ENCODE results near the gene ZDHHC6. TPM values are rescaled to one million over a fixed set of nuclear protein-coding genes. Genes with fewer than 3 reads are reported as not detected.

Gene ZDHHC6
- total RNA-seq, 1 experiment from 2014 or later, result 88.5 TPM

DNA sequence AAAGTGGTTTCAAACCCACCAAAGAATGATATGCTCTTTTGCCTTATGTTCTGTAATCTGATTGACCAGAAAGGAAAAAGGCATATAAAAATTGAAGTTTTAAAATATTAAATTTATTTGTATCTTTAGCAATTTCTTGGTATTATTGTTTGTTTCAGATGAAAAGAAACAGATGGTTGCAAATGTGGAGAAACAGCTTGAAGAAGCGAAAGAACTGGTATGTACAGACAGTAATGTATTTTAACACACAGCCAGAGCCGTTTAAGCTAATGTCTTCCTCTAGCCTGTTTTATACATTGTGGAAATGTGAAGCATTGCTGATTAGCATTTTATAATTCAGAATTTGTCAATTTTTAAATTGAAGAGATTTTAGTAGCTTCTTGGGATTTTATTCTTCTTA is 13.7 kb upstream of the ZDHHC6 start:
- Histone ChIP-seq H4K20me1 (ENCODE audit: insufficient read depth) (no peaks in the 10 kb centered on the region), H3K27me3 (ENCODE audit: insufficient read depth, low read length) (no peaks in the 10 kb centered on the region), H3K4me3 (replicated peaks in 1 of 2; ENCODE audit: low read depth in 1 of 2, low read length in 2 of 2) (no peak overlapping the region), H3K4me1 (ENCODE audit: control insufficient read depth in 1 of 2, insufficient read depth in 2 of 2, low read length in 2 of 2) (peaks cover 0 to 24% of the 10 kb centered on the region in 2 experiments; a peak in 2 of 4 replicates), H3K4me2 (ENCODE audit: low read length) (no peak overlapping the region), H3K9ac (ENCODE audit: low read length) (no peak overlapping the region), H3K79me2 (ENCODE audit: insufficient read depth, low read length) (peaks cover 63% of the 10 kb centered on the region), H2AFZ (ENCODE audit: low read depth, low read length, poor library complexity, severe bottlenecking) (no peak overlapping the region), H3K36me3 (ENCODE audit: control insufficient read depth in 1 of 2, insufficient read depth in 2 of 2, low read length in 2 of 2) (peaks cover 11 to 23% of the 10 kb centered on the region in 2 experiments), H3K9me3 (ENCODE audit: control insufficient read depth in 1 of 2, insufficient read depth in 1 of 2, low read depth in 1 of 2, low read length in 2 of 2) (no peaks in the 10 kb centered on the region), H3K27ac (ENCODE audit: low read depth, low read length) (no peak overlapping the region), H3K9me2 (ENCODE audit: insufficient read depth) (no peaks in the 10 kb centered on the region)
- POLR2A ChIA-PET, result no interaction called here
- DNase-seq (ENCODE audit: low read depth, low spot score) (no peak), ATAC-seq (no peak)
- intact Hi-C loops (cut with micrococcal nuclease), result no loop called here
- BruUV-seq (replicated peaks), result TSS peak; percentile 85
- CTCF ChIA-PET, result interaction anchor here (3.0 kb wide), 1 partner anchor 12 kb away, joined by 20 read pairs; no protein-coding TSS in a partner anchor
- TF ChIP-seq SRF (IDR thresholded peaks at IDR 0.05; ENCODE audit: low read depth) (0 out of 2 replicates have a peak, but pooled peaks have one; percentile 11), YY1 (IDR thresholded peaks at IDR 0.05; ENCODE audit: extremely low read depth, insufficient replicate concordance, low read depth, low read length) (no peak)
- RAD21 ChIA-PET (ENCODE audit: low non-redundant PET in 1 of 2, low total read pairs in 2 of 2, uncharacterized antibody in 2 of 2, unreplicated experiment in 2 of 2), result no interaction called here

DNA sequence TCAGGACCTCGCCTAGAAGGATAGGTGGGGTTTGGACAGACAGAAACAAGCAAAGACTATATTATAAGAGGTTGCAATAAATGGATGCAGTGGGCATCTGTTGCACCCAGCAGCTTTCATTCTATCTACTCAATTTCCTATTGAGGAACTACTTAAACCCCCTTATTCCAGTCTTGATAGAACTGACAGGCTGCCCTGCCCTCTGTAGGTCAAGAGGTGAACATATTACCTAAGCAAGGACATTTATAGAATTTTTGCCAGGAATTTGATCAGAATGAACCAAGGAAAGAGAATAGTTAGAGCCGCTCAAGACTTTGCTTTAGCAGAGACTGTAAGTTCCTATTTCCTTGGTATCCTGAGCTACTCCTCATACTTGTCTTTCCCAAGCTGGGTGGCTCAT is 9.8 kb upstream of the ZDHHC6 start:
- CTCF ChIA-PET, result interaction anchor here (1.0 to 1.9 kb wide), 2 partner anchors 16 to 17 kb away, joined by 4 to 8 read pairs; no protein-coding TSS in a partner anchor

More for the DNA sequence above, 9.8 kb upstream of the ZDHHC6 start:
- intact Hi-C loops (cut with micrococcal nuclease), result no loop called here
- Histone ChIP-seq H3K4me2 (ENCODE audit: low read length) (no peak overlapping the region), H3K79me2 (ENCODE audit: insufficient read depth, low read length) (peaks cover 93% of the 10 kb centered on the region), H3K9ac (ENCODE audit: low read length) (no peak overlapping the region), H3K36me3 (ENCODE audit: control insufficient read depth in 1 of 2, insufficient read depth in 2 of 2, low read length in 2 of 2) (peaks cover 0 to 10% of the 10 kb centered on the region in 2 experiments; a peak in 2 of 4 replicates), H3K27ac (ENCODE audit: low read depth, low read length) (no peak overlapping the region), H3K4me3 (replicated peaks in 1 of 2; ENCODE audit: low read depth in 1 of 2, low read length in 2 of 2) (no peak overlapping the region), H3K4me1 (ENCODE audit: control insufficient read depth in 1 of 2, insufficient read depth in 2 of 2, low read length in 2 of 2) (peaks cover 0 to 29% of the 10 kb centered on the region in 2 experiments; a peak in 2 of 4 replicates), H2AFZ (ENCODE audit: low read depth, low read length, poor library complexity, severe bottlenecking) (no peak overlapping the region), H4K20me1 (ENCODE audit: insufficient read depth) (no peaks in the 10 kb centered on the region), H3K27me3 (ENCODE audit: insufficient read depth, low read length) (no peaks in the 10 kb centered on the region), H3K9me2 (ENCODE audit: insufficient read depth) (no peaks in the 10 kb centered on the region), H3K9me3 (ENCODE audit: control insufficient read depth in 1 of 2, insufficient read depth in 1 of 2, low read depth in 1 of 2, low read length in 2 of 2) (no peaks in the 10 kb centered on the region)
- ATAC-seq (peak; percentile 57), DNase-seq (ENCODE audit: low read depth, low spot score) (no peak)
- BruUV-seq (replicated peaks), result no TSS peak
- ChIA-PET RAD21 (ENCODE audit: low non-redundant PET in 1 of 2, low total read pairs in 2 of 2, uncharacterized antibody in 2 of 2, unreplicated experiment in 2 of 2) (no interaction called here), POLR2A (no interaction called here)
- TF ChIP-seq RAD21 (IDR thresholded peaks at IDR 0.05; ENCODE audit: low read depth), result peak; percentile 43
- no peak for TF ChIP-seq CEBPB (IDR thresholded peaks at IDR 0.05; ENCODE audit: low read depth)
- TF ChIP-seq, protein P1, sequence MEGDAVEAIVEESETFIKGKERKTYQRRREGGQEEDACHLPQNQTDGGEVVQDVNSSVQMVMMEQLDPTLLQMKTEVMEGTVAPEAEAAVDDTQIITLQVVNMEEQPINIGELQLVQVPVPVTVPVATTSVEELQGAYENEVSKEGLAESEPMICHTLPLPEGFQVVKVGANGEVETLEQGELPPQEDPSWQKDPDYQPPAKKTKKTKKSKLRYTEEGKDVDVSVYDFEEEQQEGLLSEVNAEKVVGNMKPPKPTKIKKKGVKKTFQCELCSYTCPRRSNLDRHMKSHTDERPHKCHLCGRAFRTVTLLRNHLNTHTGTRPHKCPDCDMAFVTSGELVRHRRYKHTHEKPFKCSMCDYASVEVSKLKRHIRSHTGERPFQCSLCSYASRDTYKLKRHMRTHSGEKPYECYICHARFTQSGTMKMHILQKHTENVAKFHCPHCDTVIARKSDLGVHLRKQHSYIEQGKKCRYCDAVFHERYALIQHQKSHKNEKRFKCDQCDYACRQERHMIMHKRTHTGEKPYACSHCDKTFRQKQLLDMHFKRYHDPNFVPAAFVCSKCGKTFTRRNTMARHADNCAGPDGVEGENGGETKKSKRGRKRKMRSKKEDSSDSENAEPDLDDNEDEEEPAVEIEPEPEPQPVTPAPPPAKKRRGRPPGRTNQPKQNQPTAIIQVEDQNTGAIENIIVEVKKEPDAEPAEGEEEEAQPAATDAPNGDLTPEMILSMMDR (IDR thresholded peaks at IDR 0.05 in 2 of 3, conservative IDR thresholded peaks at IDR 0.05 in 1 of 3; ENCODE audit: borderline replicate concordance in 1 of 3, insufficient read depth in 1 of 3, low read depth in 2 of 3, low read length in 2 of 3), result peak; percentile 9 to 43 (median 30); a peak in 3 of 6 replicates
- TF ChIP-seq EGR1 (IDR thresholded peaks at IDR 0.05; ENCODE audit: low read depth), result no peak

Data from HCT116 (cell line).